GM23338 (cell line): Measurements from ENCODE around the gene ZNF740. TPM values are rescaled to one million over a fixed set of nuclear protein-coding genes. Genes with fewer than 3 reads are reported as not detected.

ENCODE experiments used
- ATAC-seq: fragments of 200-7000 bp; cut with Tn5 transposase; 3 replicates; pipeline ENCODE4 v1.9.1; 2020
- DNase-seq: peaks from one replicate; pipeline ENCODE4 v3.0.0-alpha.2; 2015; ENCODE audit warnings: low spot score
- H2AFZ ChIP-seq: fragments of 200-600 bp; sonication (generic); 2 replicates; pipeline ENCODE4 v1.8.0; 2016; ENCODE audit warnings: antibody characterized with exemption, mild to moderate bottlenecking, moderate library complexity
- H3F3A ChIP-seq: fragments of 200-600 bp; sonication (generic); replicated peaks from 2 replicates; pipeline ENCODE4 v1.8.0; 2017; ENCODE audit warnings: antibody characterized with exemption, mixed run types, low read depth
- H3K27ac ChIP-seq: fragments of 200-600 bp; sonication (generic); 2 replicates; pipeline ENCODE4 v1.6.1; 2016; ENCODE audit warnings: low read depth
- H3K27me3 ChIP-seq: fragments of 200-600 bp; sonication (generic); 2 replicates; pipeline ENCODE4 v1.8.0; 2016; ENCODE audit warnings: mild to moderate bottlenecking, mixed run types, moderate library complexity; ENCODE audit not compliant: insufficient read depth
- H3K36me3 ChIP-seq: fragments of 200-600 bp; sonication (generic); 2 replicates; pipeline ENCODE4 v1.8.0; 2016; ENCODE audit warnings: mild to moderate bottlenecking; ENCODE audit not compliant: insufficient read depth
- H3K4me1 ChIP-seq: fragments of 200-600 bp; sonication (generic); 2 replicates; pipeline ENCODE4 v1.8.0; 2016; ENCODE audit warnings: mild to moderate bottlenecking, moderate library complexity; ENCODE audit not compliant: insufficient read depth
- H3K4me2 ChIP-seq: fragments of 200-600 bp; sonication (generic); 2 replicates; pipeline ENCODE4 v1.7.1; 2017; ENCODE audit warnings: mixed run types
- H3K4me3 ChIP-seq: fragments of 200-600 bp; sonication (generic); 2 replicates; pipeline ENCODE4 v1.6.1; 2016; ENCODE audit warnings: mixed run types
- H3K79me2 ChIP-seq: fragments of 200-600 bp; sonication (generic); replicated peaks from 2 replicates; pipeline ENCODE4 v1.8.0; 2017; ENCODE audit warnings: mild to moderate bottlenecking; ENCODE audit not compliant: insufficient read depth
- H3K9me2 ChIP-seq: fragments of 200-600 bp; sonication (generic); 2 replicates; pipeline ENCODE4 v1.8.0; 2017; ENCODE audit not compliant: insufficient read depth
- H4K20me1 ChIP-seq: fragments of 200-600 bp; sonication (generic); replicated peaks from 2 replicates; pipeline ENCODE4 v1.8.0; 2017; ENCODE audit warnings: mild to moderate bottlenecking; ENCODE audit not compliant: insufficient read depth
- H3K27ac Mint-ChIP-seq: 2 replicates; pipeline ENCODE4 v1.8.0; 2020; ENCODE audit warnings: inconsistent platforms, mild to moderate bottlenecking, moderate library complexity, mixed read lengths
- H3K27me3 Mint-ChIP-seq: 3 replicates; pipeline ENCODE4 v1.8.0; 2022; ENCODE audit warnings: low read depth, mild to moderate bottlenecking, moderate library complexity, mixed read lengths, inconsistent platforms; ENCODE audit not compliant: insufficient read depth, poor library complexity
- H3K36me3 Mint-ChIP-seq: 3 replicates; pipeline ENCODE4 v1.8.0; 2021; ENCODE audit warnings: low read depth, mild to moderate bottlenecking, inconsistent platforms, moderate library complexity, mixed read lengths
- H3K4me1 Mint-ChIP-seq: 3 replicates; pipeline ENCODE4 v1.8.0; 2020; ENCODE audit warnings: mild to moderate bottlenecking, inconsistent platforms, mixed read lengths
- H3K4me3 Mint-ChIP-seq: 3 replicates; pipeline ENCODE4 v1.8.0; 2021; ENCODE audit warnings: moderate library complexity, mild to moderate bottlenecking, inconsistent platforms, mixed read lengths
- H3K9me3 Mint-ChIP-seq: 3 replicates; pipeline ENCODE4 v1.8.0; 2020; ENCODE audit warnings: moderate library complexity, mild to moderate bottlenecking, inconsistent platforms, mixed read lengths
- CREB1 ChIP-seq: fragments of 250-450 bp; sonication (Bioruptor Pico); IDR thresholded peaks from 2 replicates; pipeline ENCODE4 v1.5.0; 2020; ENCODE audit warnings: low read depth, mild to moderate bottlenecking, moderate library complexity
- EZH2phosphoT487 ChIP-seq: fragments of 200-600 bp; sonication (generic); IDR thresholded peaks from one replicate; pipeline ENCODE4 v1.8.1; 2018; ENCODE audit warnings: antibody characterized with exemption; ENCODE audit not compliant: unreplicated experiment
- POLR2AphosphoS5 ChIP-seq: IDR thresholded peaks from 2 replicates; pipeline ENCODE4 v1.6.1; 2016; ENCODE audit warnings: antibody characterized with exemption, low read depth
- ZNF331 ChIP-seq: fragments of 250-450 bp; sonication (Bioruptor Pico); IDR thresholded peaks from 2 replicates; pipeline ENCODE4 v1.5.0; 2020; ENCODE audit warnings: low read depth, mild to moderate bottlenecking, moderate library complexity
- polyA plus RNA-seq: library from polyadenylated mRNA; unstranded; fragments of >200 nt; fragmentation: Nextera tagmentation; extraction: Ambion mirVana; gene quantifications from 2 replicates; pipeline ENCODE4 v1.2.1, GENCODE V29; 2016
- total RNA-seq: library from RNA; depleted of rRNA; stranded (reverse); fragments of >200 nt; shearing (Covaris generic); gene quantifications from 2 replicates; pipeline ENCODE4 v1.2.3, GENCODE V29; 2014
- TF ChIP-seq, protein P1 (sequence below): IDR thresholded peaks from one replicate; pipeline ENCODE4 v1.6.1; 2018; ENCODE audit warnings: antibody characterized with exemption; ENCODE audit not compliant: unreplicated experiment
- TF ChIP-seq, protein P2 (sequence below), 2 experiments: fragments of 200-600 bp in 1 of 2; sonication (generic) in 1 of 2; conservative IDR thresholded peaks; 2 replicates each; pipeline versions ENCODE4 v1.5.1 to v1.6.1; 2016 to 2017; ENCODE audit warnings: antibody characterized with exemption in 2 of 2, low read depth in 2 of 2, mild to moderate bottlenecking in 2 of 2, moderate library complexity in 1 of 2
- TF ChIP-seq, protein P3 (sequence below): fragments of 250-450 bp; sonication (Bioruptor Pico); IDR thresholded peaks from 2 replicates; pipeline ENCODE4 v1.5.0; 2020; ENCODE audit warnings: mild to moderate bottlenecking, moderate library complexity

Gene ZNF740
- total and polyA plus RNA-seq, 2 experiments from 2014 or later, result 2.6 to 13.0 TPM

DNA sequence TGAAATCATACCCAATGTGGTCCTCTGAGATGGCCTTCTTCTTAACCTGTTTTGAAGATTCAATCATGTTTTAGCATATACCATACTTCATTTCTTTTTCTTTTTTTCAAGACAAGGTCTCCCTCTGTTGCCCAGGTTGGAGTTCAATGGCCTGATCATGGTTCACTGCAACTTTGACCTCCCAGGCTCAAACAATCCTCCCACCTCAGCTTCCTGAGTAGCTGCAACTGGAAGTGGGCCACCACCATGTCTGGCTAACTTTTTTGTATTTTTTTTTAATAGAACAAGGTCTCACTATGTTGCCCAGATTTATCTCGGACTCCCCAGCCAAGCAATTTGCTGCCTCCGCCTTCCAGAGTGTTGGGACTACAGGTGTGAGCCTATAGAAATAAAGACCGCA is 46.8 kb upstream of the ZNF740 start:
- no peaks in the 10 kb centered on the region for H3K27me3 ChIP-seq
- H3K4me3 ChIP-seq, result no peak overlapping the region
- H3K4me1 ChIP-seq, result no peaks in the 10 kb centered on the region
- H3K9me2 ChIP-seq, result no peaks in the 10 kb centered on the region
- DNase-seq (no peak), ATAC-seq (no peak)
- H3K36me3 Mint-ChIP-seq, result peaks cover 2% of the 10 kb centered on the region; the same call in 1 of the 3 replicates
- H3K4me3 Mint-ChIP-seq, result no peak overlapping the region
- no peaks in the 10 kb centered on the region for H3K36me3 ChIP-seq
- TF ChIP-seq EZH2phosphoT487, result no peak
- TF ChIP-seq, protein P1, sequence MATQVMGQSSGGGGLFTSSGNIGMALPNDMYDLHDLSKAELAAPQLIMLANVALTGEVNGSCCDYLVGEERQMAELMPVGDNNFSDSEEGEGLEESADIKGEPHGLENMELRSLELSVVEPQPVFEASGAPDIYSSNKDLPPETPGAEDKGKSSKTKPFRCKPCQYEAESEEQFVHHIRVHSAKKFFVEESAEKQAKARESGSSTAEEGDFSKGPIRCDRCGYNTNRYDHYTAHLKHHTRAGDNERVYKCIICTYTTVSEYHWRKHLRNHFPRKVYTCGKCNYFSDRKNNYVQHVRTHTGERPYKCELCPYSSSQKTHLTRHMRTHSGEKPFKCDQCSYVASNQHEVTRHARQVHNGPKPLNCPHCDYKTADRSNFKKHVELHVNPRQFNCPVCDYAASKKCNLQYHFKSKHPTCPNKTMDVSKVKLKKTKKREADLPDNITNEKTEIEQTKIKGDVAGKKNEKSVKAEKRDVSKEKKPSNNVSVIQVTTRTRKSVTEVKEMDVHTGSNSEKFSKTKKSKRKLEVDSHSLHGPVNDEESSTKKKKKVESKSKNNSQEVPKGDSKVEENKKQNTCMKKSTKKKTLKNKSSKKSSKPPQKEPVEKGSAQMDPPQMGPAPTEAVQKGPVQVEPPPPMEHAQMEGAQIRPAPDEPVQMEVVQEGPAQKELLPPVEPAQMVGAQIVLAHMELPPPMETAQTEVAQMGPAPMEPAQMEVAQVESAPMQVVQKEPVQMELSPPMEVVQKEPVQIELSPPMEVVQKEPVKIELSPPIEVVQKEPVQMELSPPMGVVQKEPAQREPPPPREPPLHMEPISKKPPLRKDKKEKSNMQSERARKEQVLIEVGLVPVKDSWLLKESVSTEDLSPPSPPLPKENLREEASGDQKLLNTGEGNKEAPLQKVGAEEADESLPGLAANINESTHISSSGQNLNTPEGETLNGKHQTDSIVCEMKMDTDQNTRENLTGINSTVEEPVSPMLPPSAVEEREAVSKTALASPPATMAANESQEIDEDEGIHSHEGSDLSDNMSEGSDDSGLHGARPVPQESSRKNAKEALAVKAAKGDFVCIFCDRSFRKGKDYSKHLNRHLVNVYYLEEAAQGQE, result no peak
- TF ChIP-seq CREB1, result no peak
- no peak for TF ChIP-seq ZNF331 (CRISPR knock-in tag)
- no peak for TF ChIP-seq POLR2AphosphoS5
- TF ChIP-seq, protein P2, sequence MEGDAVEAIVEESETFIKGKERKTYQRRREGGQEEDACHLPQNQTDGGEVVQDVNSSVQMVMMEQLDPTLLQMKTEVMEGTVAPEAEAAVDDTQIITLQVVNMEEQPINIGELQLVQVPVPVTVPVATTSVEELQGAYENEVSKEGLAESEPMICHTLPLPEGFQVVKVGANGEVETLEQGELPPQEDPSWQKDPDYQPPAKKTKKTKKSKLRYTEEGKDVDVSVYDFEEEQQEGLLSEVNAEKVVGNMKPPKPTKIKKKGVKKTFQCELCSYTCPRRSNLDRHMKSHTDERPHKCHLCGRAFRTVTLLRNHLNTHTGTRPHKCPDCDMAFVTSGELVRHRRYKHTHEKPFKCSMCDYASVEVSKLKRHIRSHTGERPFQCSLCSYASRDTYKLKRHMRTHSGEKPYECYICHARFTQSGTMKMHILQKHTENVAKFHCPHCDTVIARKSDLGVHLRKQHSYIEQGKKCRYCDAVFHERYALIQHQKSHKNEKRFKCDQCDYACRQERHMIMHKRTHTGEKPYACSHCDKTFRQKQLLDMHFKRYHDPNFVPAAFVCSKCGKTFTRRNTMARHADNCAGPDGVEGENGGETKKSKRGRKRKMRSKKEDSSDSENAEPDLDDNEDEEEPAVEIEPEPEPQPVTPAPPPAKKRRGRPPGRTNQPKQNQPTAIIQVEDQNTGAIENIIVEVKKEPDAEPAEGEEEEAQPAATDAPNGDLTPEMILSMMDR (conservative IDR thresholded peaks at IDR 0.05; ENCODE audit: low read depth in 2 of 2), result no peak
- TF ChIP-seq, protein P3, sequence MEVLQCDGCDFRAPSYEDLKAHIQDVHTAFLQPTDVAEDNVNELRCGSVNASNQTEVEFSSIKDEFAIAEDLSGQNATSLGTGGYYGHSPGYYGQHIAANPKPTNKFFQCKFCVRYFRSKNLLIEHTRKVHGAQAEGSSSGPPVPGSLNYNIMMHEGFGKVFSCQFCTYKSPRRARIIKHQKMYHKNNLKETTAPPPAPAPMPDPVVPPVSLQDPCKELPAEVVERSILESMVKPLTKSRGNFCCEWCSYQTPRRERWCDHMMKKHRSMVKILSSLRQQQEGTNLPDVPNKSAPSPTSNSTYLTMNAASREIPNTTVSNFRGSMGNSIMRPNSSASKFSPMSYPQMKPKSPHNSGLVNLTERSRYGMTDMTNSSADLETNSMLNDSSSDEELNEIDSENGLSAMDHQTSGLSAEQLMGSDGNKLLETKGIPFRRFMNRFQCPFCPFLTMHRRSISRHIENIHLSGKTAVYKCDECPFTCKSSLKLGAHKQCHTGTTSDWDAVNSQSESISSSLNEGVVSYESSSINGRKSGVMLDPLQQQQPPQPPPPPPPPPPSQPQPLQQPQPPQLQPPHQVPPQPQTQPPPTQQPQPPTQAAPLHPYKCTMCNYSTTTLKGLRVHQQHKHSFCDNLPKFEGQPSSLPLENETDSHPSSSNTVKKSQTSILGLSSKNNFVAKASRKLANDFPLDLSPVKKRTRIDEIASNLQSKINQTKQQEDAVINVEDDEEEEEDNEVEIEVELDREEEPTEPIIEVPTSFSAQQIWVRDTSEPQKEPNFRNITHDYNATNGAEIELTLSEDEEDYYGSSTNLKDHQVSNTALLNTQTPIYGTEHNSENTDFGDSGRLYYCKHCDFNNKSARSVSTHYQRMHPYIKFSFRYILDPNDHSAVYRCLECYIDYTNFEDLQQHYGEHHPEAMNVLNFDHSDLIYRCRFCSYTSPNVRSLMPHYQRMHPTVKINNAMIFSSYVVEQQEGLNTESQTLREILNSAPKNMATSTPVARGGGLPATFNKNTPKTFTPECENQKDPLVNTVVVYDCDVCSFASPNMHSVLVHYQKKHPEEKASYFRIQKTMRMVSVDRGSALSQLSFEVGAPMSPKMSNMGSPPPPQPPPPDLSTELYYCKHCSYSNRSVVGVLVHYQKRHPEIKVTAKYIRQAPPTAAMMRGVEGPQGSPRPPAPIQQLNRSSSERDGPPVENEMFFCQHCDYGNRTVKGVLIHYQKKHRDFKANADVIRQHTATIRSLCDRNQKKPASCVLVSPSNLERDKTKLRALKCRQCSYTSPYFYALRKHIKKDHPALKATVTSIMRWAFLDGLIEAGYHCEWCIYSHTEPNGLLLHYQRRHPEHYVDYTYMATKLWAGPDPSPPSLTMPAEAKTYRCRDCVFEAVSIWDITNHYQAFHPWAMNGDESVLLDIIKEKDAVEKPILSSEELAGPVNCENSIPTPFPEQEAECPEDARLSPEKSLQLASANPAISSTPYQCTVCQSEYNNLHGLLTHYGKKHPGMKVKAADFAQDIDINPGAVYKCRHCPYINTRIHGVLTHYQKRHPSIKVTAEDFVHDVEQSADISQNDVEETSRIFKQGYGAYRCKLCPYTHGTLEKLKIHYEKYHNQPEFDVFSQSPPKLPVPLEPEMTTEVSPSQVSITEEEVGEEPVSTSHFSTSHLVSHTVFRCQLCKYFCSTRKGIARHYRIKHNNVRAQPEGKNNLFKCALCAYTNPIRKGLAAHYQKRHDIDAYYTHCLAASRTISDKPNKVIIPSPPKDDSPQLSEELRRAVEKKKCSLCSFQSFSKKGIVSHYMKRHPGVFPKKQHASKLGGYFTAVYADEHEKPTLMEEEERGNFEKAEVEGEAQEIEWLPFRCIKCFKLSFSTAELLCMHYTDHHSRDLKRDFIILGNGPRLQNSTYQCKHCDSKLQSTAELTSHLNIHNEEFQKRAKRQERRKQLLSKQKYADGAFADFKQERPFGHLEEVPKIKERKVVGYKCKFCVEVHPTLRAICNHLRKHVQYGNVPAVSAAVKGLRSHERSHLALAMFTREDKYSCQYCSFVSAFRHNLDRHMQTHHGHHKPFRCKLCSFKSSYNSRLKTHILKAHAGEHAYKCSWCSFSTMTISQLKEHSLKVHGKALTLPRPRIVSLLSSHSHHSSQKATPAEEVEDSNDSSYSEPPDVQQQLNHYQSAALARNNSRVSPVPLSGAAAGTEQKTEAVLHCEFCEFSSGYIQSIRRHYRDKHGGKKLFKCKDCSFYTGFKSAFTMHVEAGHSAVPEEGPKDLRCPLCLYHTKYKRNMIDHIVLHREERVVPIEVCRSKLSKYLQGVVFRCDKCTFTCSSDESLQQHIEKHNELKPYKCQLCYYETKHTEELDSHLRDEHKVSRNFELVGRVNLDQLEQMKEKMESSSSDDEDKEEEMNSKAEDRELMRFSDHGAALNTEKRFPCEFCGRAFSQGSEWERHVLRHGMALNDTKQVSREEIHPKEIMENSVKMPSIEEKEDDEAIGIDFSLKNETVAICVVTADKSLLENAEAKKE, result no peak
- H3K27ac ChIP-seq, result no peak overlapping the region
- H4K20me1 ChIP-seq, result no peaks in the 10 kb centered on the region
- H2AFZ ChIP-seq, result no peak overlapping the region
- H3K4me1 Mint-ChIP-seq, result no peaks in the 10 kb centered on the region
- peaks cover 7% of the 10 kb centered on the region for H3K9me3 Mint-ChIP-seq
- no peaks in the 10 kb centered on the region for H3F3A ChIP-seq
- H3K4me2 ChIP-seq, result no peak overlapping the region
- H3K27ac Mint-ChIP-seq, result no peak overlapping the region
- peaks cover 5% of the 10 kb centered on the region for H3K27me3 Mint-ChIP-seq
- no peaks in the 10 kb centered on the region for H3K79me2 ChIP-seq
